Gastroesophageal sphincter (tissue), 4 donors: Measurements from ENCODE around the gene C17orf114.
"Not testable (repeated sequence)": the region's sequence is repeated elsewhere in the genome, so short reads cannot be mapped to it uniquely, and the experiment has no call there.

Experiments used
- ATAC-seq: fragments of 150-250 bp; one replicate; pipeline ENCODE4 v1.9.1; 2016; ENCODE audit warnings: mild to moderate bottlenecking, moderate library complexity
- H3K27ac ChIP-seq, 4 donors: fragments of 200-600 bp; sonication (generic) in 3 of 4; 1 replicate in 3 of 4; 2 replicates in 1 of 4; pipeline ENCODE4 v1.5.1; 2016 to 2019
- H3K27me3 ChIP-seq: fragments of 200-600 bp; sonication (generic); one replicate; pipeline ENCODE4 v1.5.1; 2019
- H3K36me3 ChIP-seq, 2 donors: fragments of 200-600 bp; sonication (generic); one replicate each; pipeline ENCODE4 v1.5.1; 2019; ENCODE audit warnings: control low read depth in 1 of 2
- H3K4me1 ChIP-seq, 3 donors: fragments of 200-600 bp; sonication (generic); 1 replicate in 2 of 3; 2 replicates in 1 of 3; pipeline ENCODE4 v1.5.1; 2016 to 2019; ENCODE audit warnings: control low read depth in 2 of 3
- H3K4me3 ChIP-seq, 2 donors: fragments of 200-600 bp; sonication (generic); one replicate each; pipeline ENCODE4 v1.5.1; 2019; ENCODE audit warnings: mild to moderate bottlenecking in 1 of 2, moderate library complexity in 1 of 2
- H3K9me3 ChIP-seq, 3 donors: fragments of 200-600 bp; sonication (generic); one replicate each; pipeline ENCODE4 v1.5.1; 2017 to 2019; ENCODE audit warnings: control low read depth in 2 of 3
- EP300 ChIP-seq: sonication (generic); formaldehyde crosslinking; IDR thresholded peaks from one replicate; pipeline ENCODE4 v1.6.1; 2017; ENCODE audit warnings: antibody characterized with exemption, mild to moderate bottlenecking
- POLR2A ChIP-seq, 2 donors: fragments of 450-650 bp; IDR thresholded peaks; one replicate each; pipeline ENCODE4 v1.6.1; 2017; ENCODE audit warnings: antibody characterized with exemption in 2 of 2, mild to moderate bottlenecking in 2 of 2, moderate library complexity in 1 of 2
- POLR2AphosphoS5 ChIP-seq: sonication (generic); formaldehyde crosslinking; IDR thresholded peaks from one replicate; pipeline ENCODE4 v1.6.1; 2017; ENCODE audit warnings: antibody characterized with exemption
- WGBS, 2 donors: methylation state at CpG; one replicate each; pipeline ENCODE4 v1.1.5; 2018; ENCODE audit warnings: low coverage in 1 of 2; 5-methylcytosine and 5-hydroxymethylcytosine counted together
- TF ChIP-seq, protein P1 (sequence below), 4 experiments: fragments of 200-600 bp in 2 of 4; fragments of 450-650 bp in 2 of 4; sonication (generic) in 1 of 4; IDR thresholded peaks; one replicate each; pipeline ENCODE4 v1.5.1; 2017 to 2019; ENCODE audit warnings: antibody characterized with exemption in 4 of 4, mild to moderate bottlenecking in 2 of 4, moderate library complexity in 2 of 4

C17orf114 gene

DNA sequence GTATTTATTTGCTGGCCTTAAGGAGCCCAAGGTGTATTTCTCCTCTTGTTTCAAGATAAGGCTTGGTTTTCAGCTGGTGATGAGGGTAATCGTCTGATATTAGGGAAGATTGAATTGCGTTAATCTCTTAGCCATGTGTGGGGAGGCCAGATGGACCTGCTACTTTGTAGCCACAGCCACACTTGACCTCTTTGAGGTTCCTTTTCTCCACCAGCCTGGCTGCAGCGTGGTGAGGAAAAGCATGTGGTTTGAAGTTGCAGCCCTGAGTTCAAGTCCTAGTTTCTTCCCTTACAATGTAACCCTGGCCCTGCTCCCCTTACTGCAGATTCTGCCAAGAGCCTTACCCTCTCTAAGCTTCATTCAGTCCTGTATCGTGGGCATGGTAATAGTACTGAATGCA, 34.1 kb upstream of the C17orf114 start:
- no peaks in the 10 kb centered on the region for H3K9me3 ChIP-seq
- TF ChIP-seq EP300 (no peak), POLR2AphosphoS5 (no peak), POLR2A (IDR thresholded peaks at IDR 0.05) (no peak)
- TF ChIP-seq, protein P1, sequence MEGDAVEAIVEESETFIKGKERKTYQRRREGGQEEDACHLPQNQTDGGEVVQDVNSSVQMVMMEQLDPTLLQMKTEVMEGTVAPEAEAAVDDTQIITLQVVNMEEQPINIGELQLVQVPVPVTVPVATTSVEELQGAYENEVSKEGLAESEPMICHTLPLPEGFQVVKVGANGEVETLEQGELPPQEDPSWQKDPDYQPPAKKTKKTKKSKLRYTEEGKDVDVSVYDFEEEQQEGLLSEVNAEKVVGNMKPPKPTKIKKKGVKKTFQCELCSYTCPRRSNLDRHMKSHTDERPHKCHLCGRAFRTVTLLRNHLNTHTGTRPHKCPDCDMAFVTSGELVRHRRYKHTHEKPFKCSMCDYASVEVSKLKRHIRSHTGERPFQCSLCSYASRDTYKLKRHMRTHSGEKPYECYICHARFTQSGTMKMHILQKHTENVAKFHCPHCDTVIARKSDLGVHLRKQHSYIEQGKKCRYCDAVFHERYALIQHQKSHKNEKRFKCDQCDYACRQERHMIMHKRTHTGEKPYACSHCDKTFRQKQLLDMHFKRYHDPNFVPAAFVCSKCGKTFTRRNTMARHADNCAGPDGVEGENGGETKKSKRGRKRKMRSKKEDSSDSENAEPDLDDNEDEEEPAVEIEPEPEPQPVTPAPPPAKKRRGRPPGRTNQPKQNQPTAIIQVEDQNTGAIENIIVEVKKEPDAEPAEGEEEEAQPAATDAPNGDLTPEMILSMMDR (IDR thresholded peaks at IDR 0.05), result no peak
- peaks cover 0 to 73% (median 16%) of the 10 kb centered on the region in 3 donors for H3K4me1 ChIP-seq
- H3K27ac ChIP-seq, result peak overlapping the region in 1 of 4 donors; percentile 0
- no peak overlapping the region for H3K4me3 ChIP-seq
- no peaks in the 10 kb centered on the region for H3K27me3 ChIP-seq
- no peaks in the 10 kb centered on the region for H3K36me3 ChIP-seq
- whole genome bisulfite sequencing, 2 donors, result 75 to 91% methylated on average over 3 to 4 of the region's 4 CpGs
- no peak for ATAC-seq

DNA sequence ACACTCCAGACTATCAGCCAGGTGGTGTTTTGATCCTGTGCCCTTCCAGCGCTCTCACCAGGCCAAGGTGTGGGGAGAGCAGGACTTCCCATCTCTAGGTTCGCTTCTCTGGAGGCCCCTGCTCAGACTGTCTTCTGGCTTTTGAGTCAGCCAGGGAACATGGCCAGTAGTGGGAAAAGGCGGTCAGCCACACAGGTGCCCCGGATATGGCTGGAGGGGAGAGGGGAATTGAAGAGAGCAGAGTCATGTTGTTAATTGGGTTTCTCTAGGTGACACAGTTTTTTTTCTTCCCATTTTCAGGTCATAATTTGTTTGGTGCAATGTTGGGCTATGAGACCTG, 32.5 kb upstream of the C17orf114 start:
- H3K9me3 ChIP-seq, result no peaks in the 10 kb centered on the region
- H3K4me1 ChIP-seq, result peaks cover 0 to 58% (median 16%) of the 10 kb centered on the region in 3 donors
- 60% methylated on average over 2 of the region's 4 CpGs; no CpG with 5 or more reads in 1 of the 2 donors for WGBS, 2 donors
- H3K27me3 ChIP-seq, result no peaks in the 10 kb centered on the region
- ATAC-seq, result no peak
- peak overlapping the region in 3 of 4 donors; percentile 91 to 97 (median 93) for H3K27ac ChIP-seq
- TF ChIP-seq, protein P1 (IDR thresholded peaks at IDR 0.05), result no peak
- TF ChIP-seq POLR2AphosphoS5, result no peak
- no peak for TF ChIP-seq EP300
- TF ChIP-seq POLR2A (IDR thresholded peaks at IDR 0.05), result no peak
- H3K36me3 ChIP-seq, result no peaks in the 10 kb centered on the region
- no peak overlapping the region for H3K4me3 ChIP-seq

DNA sequence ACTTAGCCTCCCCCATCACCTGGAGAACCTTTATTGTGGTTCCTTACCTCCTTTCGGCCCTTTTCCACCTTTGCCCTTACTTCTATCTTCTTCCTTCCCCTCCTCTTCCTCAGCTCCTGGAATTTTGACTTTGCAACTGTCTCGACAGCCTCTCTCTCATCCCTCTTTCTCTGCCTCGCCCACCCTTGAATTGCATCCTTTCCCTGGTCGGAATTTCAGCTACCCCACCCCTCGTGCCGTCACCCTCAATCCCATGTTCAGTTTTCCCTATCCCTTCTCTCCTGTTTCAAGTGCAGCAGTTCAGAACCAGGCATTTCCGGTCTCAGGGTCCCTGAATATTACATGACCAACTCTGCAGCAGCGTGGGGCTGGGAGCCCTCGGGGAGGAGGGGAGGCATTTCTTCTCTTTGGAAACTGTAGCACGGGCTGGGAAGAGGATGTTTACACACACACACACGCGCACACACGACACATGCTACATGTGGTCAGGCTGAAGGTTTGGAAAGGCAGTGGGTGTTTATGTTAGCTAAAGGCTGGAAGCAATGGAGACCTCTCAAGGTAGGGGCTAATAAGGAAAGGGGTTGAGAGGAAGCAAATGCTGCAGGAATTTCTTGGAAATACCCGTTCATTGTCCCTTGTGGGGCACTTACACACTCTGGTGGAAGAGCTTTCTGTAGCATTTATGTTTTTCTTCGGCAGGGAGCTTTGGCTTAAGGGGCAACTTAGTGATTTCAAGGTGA, 32.0 kb upstream of the C17orf114 start:
- Histone ChIP-seq H3K27me3 (no peaks in the 10 kb centered on the region), H3K4me1 (peaks cover 0 to 53% (median 16%) of the 10 kb centered on the region in 3 donors), H3K27ac (peak overlapping the region; percentile 40 to 97 (median 92)), H3K36me3 (no peaks in the 10 kb centered on the region), H3K4me3 (peak overlapping the region; percentile 58 to 98), H3K9me3 (no peaks in the 10 kb centered on the region)
- WGBS, 2 donors, result 0 to 2% methylated on average over 5 to 13 of the region's 15 CpGs
- TF ChIP-seq, protein P1 (IDR thresholded peaks at IDR 0.05), result no peak
- TF ChIP-seq POLR2A (IDR thresholded peaks at IDR 0.05) (no peak), POLR2AphosphoS5 (no peak), EP300 (no peak)
- ATAC-seq, result no peak

DNA sequence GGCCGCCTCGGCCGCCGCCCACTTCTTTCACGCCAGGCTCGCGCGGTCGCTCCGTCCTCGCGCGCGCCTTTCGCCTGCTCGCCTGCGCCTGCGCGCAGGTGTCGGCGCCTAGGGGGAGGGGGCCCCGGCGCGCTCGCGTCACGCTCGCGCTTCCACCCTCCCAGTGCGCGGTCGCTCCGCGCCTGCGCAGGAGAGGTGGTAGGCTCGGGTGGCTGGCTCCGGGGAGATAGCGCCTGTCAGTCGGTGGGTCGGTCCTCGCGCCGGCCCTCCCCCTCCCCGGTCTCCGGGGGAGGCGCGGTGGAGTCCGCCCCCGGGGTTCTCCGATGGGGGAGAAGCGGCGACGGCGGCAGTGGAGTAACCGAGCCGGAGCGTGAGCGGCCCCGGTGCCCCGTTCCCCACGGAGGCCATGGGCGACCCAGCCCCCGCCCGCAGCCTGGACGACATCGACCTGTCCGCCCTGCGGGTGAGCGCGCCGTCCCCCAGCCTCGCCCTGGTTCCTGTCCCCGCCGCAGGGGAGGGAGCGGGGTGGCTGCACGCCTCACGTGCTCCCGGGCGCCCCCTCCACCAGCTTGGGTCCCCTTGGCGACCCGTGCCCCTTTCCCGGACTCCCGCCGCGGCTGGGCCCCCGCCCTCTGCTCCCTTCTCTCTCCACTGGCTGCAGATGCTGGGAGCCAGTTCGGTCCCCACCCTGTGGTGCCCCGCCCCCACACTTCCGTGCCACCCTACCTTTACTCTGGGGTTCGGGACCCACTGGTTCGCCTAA, 31.2 kb upstream of the C17orf114 start, which contains the start of gene MINK1:
TSS of gene MINK1 (plus strand) at position 163 of the 763 bp plus-strand sequence. CDS start at position 407, 244 bp downstream.
- Histone ChIP-seq H3K4me1 (peaks cover 0 to 47% (median 16%) of the 10 kb centered on the region in 3 donors), H3K4me3 (peak within 1 kb of the TSS; percentile 58 to 98), H3K27me3 (no peaks in the 10 kb centered on the region), H3K9me3 (no peaks in the 10 kb centered on the region), H3K27ac (peak within 1 kb of the TSS; percentile 40 to 97 (median 92)), H3K36me3 (no peaks in the 10 kb centered on the region)
- peak; percentile 76 to 79 for TF ChIP-seq POLR2A (IDR thresholded peaks at IDR 0.05)
- TF ChIP-seq, protein P1 (IDR thresholded peaks at IDR 0.05), result peak in 2 of 4 experiments; percentile 9 to 14
- peak; percentile 70 for TF ChIP-seq POLR2AphosphoS5
- TF ChIP-seq EP300, result no peak
- ATAC-seq, result peak; percentile 99
- WGBS, 2 donors, result 0% methylated on average over 12 to 20 of the region's 91 CpGs

DNA sequence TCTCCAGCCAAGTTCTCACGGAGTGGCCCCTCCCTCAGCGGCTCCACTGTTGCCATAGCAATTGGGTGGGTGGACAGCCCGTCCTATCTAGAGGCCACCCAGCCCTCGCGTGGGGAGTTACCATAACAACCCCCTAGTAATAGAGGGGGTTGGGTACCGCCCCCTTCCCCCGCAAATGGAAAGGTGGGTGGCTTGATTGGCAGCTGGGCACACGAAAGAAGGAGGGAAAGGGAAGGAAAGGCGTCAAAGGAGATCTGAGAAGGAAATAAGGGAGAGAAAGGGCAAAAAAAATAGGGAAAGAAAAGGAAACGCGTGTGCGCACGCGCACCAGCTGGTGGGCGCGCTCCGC, 30.7 kb upstream of the C17orf114 start:
- Histone ChIP-seq H3K4me1 (peaks cover 0 to 41% (median 16%) of the 10 kb centered on the region in 3 donors), H3K27ac (peak overlapping the region in 3 of 4 donors; percentile 76 to 93 (median 91)), H3K4me3 (peak overlapping the region; percentile 58 to 98)
- H3K36me3 ChIP-seq, H3K27me3 ChIP-seq, H3K9me3 ChIP-seq: not testable (repeated sequence)
- WGBS, 2 donors, result 1 to 2% methylated on average over 7 to 9 of the region's 17 CpGs
- peak; percentile 13 for ATAC-seq
